Keratinocyte (primary cell): ENCODE data around the gene FLYWCH2. TPM values are rescaled to one million over a fixed set of nuclear protein-coding genes. Genes with fewer than 3 reads are reported as not detected.

ENCODE experiments used
- DNase-seq: peaks from one replicate; pipeline ENCODE4 v3.0.0-alpha.2; 2011; ENCODE audit warnings: low read depth, missing footprints, low spot score
- FAIRE-seq: peaks from 2 replicates; lab custom pipeline; 2011; peaks lifted over from hg19 to GRCh38; lab: Jason Lieb, UNC
- H2AFZ ChIP-seq: 2 replicates; pipeline ENCODE4 v1.6.0; 2012; ENCODE audit warnings: low read length, control low read depth, inconsistent platforms; ENCODE audit not compliant: control insufficient read depth
- H3K27ac ChIP-seq: 2 replicates; pipeline ENCODE4 v1.5.1; 2011; ENCODE audit warnings: low read length; ENCODE audit not compliant: control insufficient read depth, insufficient read depth
- H3K27me3 ChIP-seq: 3 replicates; pipeline ENCODE4 v1.6.0; 2011; ENCODE audit warnings: low read length; ENCODE audit not compliant: control insufficient read depth, insufficient read depth; ENCODE audit errors: extremely low read depth
- H3K36me3 ChIP-seq, 2 experiments: 2 replicates in 1 of 2; 3 replicates in 1 of 2; pipeline ENCODE4 v1.5.1; 2011; ENCODE audit warnings: low read length in 2 of 2, mild to moderate bottlenecking in 1 of 2; ENCODE audit not compliant: control insufficient read depth in 2 of 2, insufficient read depth in 2 of 2; ENCODE audit errors: extremely low read depth in 1 of 2
- H3K4me1 ChIP-seq: 3 replicates; pipeline ENCODE4 v1.5.1; 2011; ENCODE audit warnings: low read length; ENCODE audit not compliant: control insufficient read depth, insufficient read depth; ENCODE audit errors: extremely low read depth
- H3K4me2 ChIP-seq: 3 replicates; pipeline ENCODE4 v1.6.0; 2011; ENCODE audit warnings: low read depth, low read length; ENCODE audit not compliant: control insufficient read depth, insufficient read depth; ENCODE audit errors: extremely low read depth
- H3K4me3 ChIP-seq, 3 experiments: fragments of 200-600 bp in 1 of 3; sonication (generic) in 1 of 3; 2 replicates in 2 of 3; 3 replicates in 1 of 3; pipeline ENCODE4 v1.5.1; 2011 to 2016; ENCODE audit warnings: low read length in 3 of 3, mild to moderate bottlenecking in 3 of 3, control low read depth in 2 of 3, inconsistent platforms in 1 of 3, low read depth in 1 of 3, mixed read lengths in 1 of 3, mixed run types in 1 of 3, moderate library complexity in 1 of 3; ENCODE audit not compliant: control insufficient read depth in 2 of 3, insufficient read depth in 2 of 3; ENCODE audit errors: extremely low read depth in 1 of 3
- H3K79me2 ChIP-seq: 2 replicates; pipeline ENCODE4 v1.6.0; 2012; ENCODE audit warnings: low read length; ENCODE audit not compliant: control insufficient read depth, insufficient read depth
- H3K9ac ChIP-seq: 3 replicates; pipeline ENCODE4 v1.6.0; 2011; ENCODE audit warnings: low read length; ENCODE audit not compliant: control insufficient read depth, insufficient read depth; ENCODE audit errors: extremely low read depth
- H3K9me1 ChIP-seq: 3 replicates; pipeline ENCODE4 v1.6.0; 2011; ENCODE audit warnings: low read length; ENCODE audit not compliant: control insufficient read depth, insufficient read depth; ENCODE audit errors: extremely low read depth
- H3K9me3 ChIP-seq: 2 replicates; pipeline ENCODE4 v1.5.1; 2012; ENCODE audit warnings: low read depth, low read length; ENCODE audit not compliant: control insufficient read depth
- H4K20me1 ChIP-seq: 3 replicates; pipeline ENCODE4 v1.6.0; 2011; ENCODE audit warnings: low read length; ENCODE audit not compliant: control insufficient read depth, insufficient read depth; ENCODE audit errors: extremely low read depth
- EZH2 ChIP-seq: IDR thresholded peaks from one replicate; pipeline ENCODE4 v1.6.1; 2012; ENCODE audit warnings: inconsistent platforms, mild to moderate bottlenecking, low read length, moderate library complexity
- dilution Hi-C: fragments of 300-500 bp; cut with MboI; formaldehyde crosslinking; loops from one replicate; pipeline ENCODE4 v1.7.0; 2020; ENCODE audit warnings: low sequenced_read_pairs; ENCODE audit not compliant: extremely low pct_ligation_motif_present
- polyA plus RNA-seq, 5 experiments: library from polyadenylated mRNA; depleted of rRNA in 3 of 5; stranded (reverse) in 3 of 5; stranded (forward) in 1 of 5; unstranded in 1 of 5; fragments of >200 nt; gene quantifications; 1 replicate in 1 of 5; 2 replicates in 3 of 5; 3 replicates in 1 of 5; pipeline versions ENCODE4 v1.2.1 to v1.2.3, GENCODE V29; 2011 to 2012; ENCODE audit warnings: missing spikeins in 2 of 5, low read depth in 1 of 5, low replicate concordance in 1 of 5
- TF ChIP-seq, protein P1 (sequence below), 3 experiments: IDR thresholded peaks in 1 of 3; conservative IDR thresholded peaks in 1 of 3; optimal IDR thresholded peaks in 1 of 3; 2 replicates in 2 of 3; 3 replicates in 1 of 3; pipeline versions ENCODE3 to v1.5.1; 2011; ENCODE audit warnings: low read length in 3 of 3, mild to moderate bottlenecking in 3 of 3, moderate library complexity in 2 of 3, control low read depth in 1 of 3, inconsistent platforms in 1 of 3; ENCODE audit not compliant: insufficient read depth in 2 of 3; ENCODE audit errors: extremely low read depth in 1 of 3

FLYWCH2 gene
- polyA plus RNA-seq, 1 donor (not counting 4 experiments of a cell fraction or from before 2014, with no cell fraction given): 10.1 TPM

DNA sequence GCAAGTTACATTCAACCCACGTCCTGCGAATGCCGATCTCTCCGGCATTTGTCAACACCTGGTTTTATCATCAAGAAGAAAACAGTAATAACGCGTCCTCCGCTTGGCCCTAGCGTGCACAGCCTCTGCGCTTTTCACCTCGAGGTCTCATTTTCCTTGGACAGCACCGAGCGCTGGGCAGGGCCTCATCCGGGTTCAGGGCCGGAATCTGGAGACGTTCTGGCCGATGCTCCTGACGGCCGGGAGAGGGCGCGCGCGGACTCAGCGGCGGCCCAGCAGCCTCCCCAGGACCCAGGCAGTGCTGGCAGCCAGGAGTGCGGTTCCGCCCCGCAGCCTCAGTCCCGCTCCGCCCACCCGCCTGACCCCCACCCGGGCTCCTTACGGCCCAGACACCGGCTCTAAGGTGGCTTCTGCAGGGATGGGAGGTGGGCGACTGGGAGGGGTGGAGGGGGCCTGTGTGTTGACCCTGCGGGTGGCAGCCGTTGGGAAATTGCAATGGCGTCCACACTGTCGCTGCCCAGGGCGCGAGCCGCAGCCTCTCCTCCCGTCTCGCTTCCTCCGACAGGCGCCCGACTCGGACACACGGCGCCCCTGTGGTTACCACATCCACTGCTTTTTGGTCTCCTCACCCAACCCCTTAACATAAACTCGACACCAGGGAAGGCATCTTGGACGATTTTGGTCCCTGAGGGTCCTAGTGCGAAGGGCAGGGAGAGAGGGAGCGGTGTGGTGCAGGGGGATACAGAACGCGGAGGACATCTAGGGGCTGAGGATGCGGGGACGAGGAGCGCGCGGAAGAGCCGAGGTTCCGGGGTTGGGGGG is 21.3 kb downstream of the FLYWCH2 start:
- Histone ChIP-seq H3K27ac (peak overlapping the region; percentile 70), H4K20me1 (no peaks in the 10 kb centered on the region), H3K4me3 (peak overlapping the region; percentile 67 to 94 (median 75)), H2AFZ (peak overlapping the region; percentile 98), H3K79me2 (no peaks in the 10 kb centered on the region), H3K27me3 (no peaks in the 10 kb centered on the region), H3K4me2 (peak overlapping the region; percentile 81), H3K9me1 (no peaks in the 10 kb centered on the region), H3K9ac (peak overlapping the region; percentile 86), H3K4me1 (peaks cover 11% of the 10 kb centered on the region), H3K9me3 (no peaks in the 10 kb centered on the region), H3K36me3 (no peaks in the 10 kb centered on the region)
- dilution Hi-C loops: no loop called here
- FAIRE-seq (no peak), DNase-seq (no peak)
- TF ChIP-seq, protein P1, sequence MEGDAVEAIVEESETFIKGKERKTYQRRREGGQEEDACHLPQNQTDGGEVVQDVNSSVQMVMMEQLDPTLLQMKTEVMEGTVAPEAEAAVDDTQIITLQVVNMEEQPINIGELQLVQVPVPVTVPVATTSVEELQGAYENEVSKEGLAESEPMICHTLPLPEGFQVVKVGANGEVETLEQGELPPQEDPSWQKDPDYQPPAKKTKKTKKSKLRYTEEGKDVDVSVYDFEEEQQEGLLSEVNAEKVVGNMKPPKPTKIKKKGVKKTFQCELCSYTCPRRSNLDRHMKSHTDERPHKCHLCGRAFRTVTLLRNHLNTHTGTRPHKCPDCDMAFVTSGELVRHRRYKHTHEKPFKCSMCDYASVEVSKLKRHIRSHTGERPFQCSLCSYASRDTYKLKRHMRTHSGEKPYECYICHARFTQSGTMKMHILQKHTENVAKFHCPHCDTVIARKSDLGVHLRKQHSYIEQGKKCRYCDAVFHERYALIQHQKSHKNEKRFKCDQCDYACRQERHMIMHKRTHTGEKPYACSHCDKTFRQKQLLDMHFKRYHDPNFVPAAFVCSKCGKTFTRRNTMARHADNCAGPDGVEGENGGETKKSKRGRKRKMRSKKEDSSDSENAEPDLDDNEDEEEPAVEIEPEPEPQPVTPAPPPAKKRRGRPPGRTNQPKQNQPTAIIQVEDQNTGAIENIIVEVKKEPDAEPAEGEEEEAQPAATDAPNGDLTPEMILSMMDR (optimal IDR thresholded peaks at IDR 0.05 in 1 of 3, IDR thresholded peaks at IDR 0.05 in 1 of 3, conservative IDR thresholded peaks at IDR 0.05 in 1 of 3; ENCODE audit: extremely low read depth in 1 of 3, insufficient read depth in 2 of 3, low read length in 3 of 3): peak; percentile 80 to 94 (median 90)
- TF ChIP-seq EZH2: no peak

DNA sequence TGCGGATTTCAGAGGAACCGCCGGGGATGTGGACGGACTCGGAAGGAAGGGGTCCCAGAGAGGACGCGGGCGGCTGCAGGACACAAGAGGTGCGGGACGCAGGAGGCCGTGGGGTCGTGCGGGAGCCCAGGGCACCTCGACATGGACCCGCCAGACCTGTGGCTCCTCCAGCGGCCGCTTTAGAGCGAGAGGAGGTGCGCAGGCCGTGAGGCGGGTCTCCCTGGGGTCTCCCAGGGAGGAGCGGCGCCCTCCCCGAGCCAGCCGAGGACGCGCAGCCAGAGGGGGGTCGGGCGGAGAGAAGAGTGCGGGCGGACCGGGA is 21.9 kb downstream of the FLYWCH2 start:
- Histone ChIP-seq H4K20me1 (no peaks in the 10 kb centered on the region), H3K9ac (peak overlapping the region; percentile 86), H3K36me3 (no peaks in the 10 kb centered on the region), H3K9me3 (no peaks in the 10 kb centered on the region), H3K79me2 (no peaks in the 10 kb centered on the region), H3K4me3 (peak overlapping the region; percentile 67 to 94 (median 75)), H2AFZ (peak overlapping the region; percentile 5), H3K27me3 (no peaks in the 10 kb centered on the region), H3K9me1 (no peaks in the 10 kb centered on the region), H3K4me2 (peak overlapping the region; percentile 81), H3K4me1 (peaks cover 11% of the 10 kb centered on the region), H3K27ac (peak overlapping the region; percentile 59)
- dilution Hi-C loops: no loop called here
- FAIRE-seq: no peak
- no peak for DNase-seq
- TF ChIP-seq, protein P1 (optimal IDR thresholded peaks at IDR 0.05 in 1 of 3, IDR thresholded peaks at IDR 0.05 in 1 of 3, conservative IDR thresholded peaks at IDR 0.05 in 1 of 3; ENCODE audit: extremely low read depth in 1 of 3, insufficient read depth in 2 of 3, low read length in 3 of 3): no peak
